K562 (cell line): ENCODE results near the gene SLC22A16.

ENCODE experiments used
- ADNP ChIP-seq: fragments of 200-800 bp; sonication (Bioruptor generic); IDR thresholded peaks from 2 replicates; pipeline ENCODE4 v1.6.1; 2016; ENCODE audit warnings: missing genetic modification characterization, missing compliant biosample characterization
- CBFB ChIP-seq: sonication (generic); formaldehyde crosslinking; IDR thresholded peaks from 2 replicates; pipeline ENCODE4 v1.4.0; 2020; ENCODE audit warnings: mild to moderate bottlenecking, missing genetic modification reagents
- ELF4 ChIP-seq: fragments of 450-650 bp; formaldehyde crosslinking; IDR thresholded peaks from 2 replicates; pipeline ENCODE4 v1.4.0; 2022; ENCODE audit warnings: missing genetic modification characterization
- EP300 ChIP-seq: IDR thresholded peaks from 2 replicates; pipeline ENCODE4 v1.6.1; 2012; ENCODE audit warnings: low read length, improper control_type of control experiment
- MAFF ChIP-seq: IDR thresholded peaks from 2 replicates; pipeline ENCODE4 v1.6.1; 2012; ENCODE audit warnings: low read length, improper control_type of control experiment
- SIN3B ChIP-seq: fragments of 450-650 bp; IDR thresholded peaks from 2 replicates; pipeline ENCODE4 v1.6.1; 2017; ENCODE audit warnings: low read depth, mild to moderate bottlenecking, moderate library complexity
- TCF3 ChIP-seq: sonication (generic); formaldehyde crosslinking; IDR thresholded peaks from 2 replicates; pipeline ENCODE4 v1.4.0; 2020; ENCODE audit warnings: mild to moderate bottlenecking, missing genetic modification reagents
- THRAP3 ChIP-seq: fragments of 450-650 bp; IDR thresholded peaks from 2 replicates; pipeline ENCODE4 v1.6.1; 2016; ENCODE audit warnings: mild to moderate bottlenecking, inconsistent platforms, borderline replicate concordance

DNA sequence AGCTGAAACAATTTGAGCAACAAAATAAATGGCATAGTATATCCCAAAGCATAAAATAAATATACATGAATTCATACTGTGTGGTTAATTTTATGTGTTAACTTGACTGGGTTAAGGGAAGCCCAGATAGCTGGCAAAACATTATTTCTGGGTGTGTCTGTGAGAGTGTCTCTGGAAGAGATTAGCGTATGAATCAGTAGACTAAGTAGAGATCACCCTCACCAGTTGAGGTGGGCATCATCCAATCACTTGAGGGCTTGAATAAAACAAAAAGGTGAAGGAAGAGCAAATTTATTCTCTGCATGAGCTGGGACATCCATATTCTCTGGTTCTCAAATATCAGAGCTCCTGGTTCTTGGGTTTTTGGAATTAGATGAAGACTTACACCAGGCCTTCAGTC is 17.9 kb downstream of the SLC22A16 start:
- TF ChIP-seq EP300 (no peak), CBFB (no peak), MAFF (no peak), SIN3B (no peak), THRAP3 (no peak), TCF3 (CRISPR knock-in tag) (no peak), ADNP (no peak), ELF4 (CRISPR knock-in tag) (no peak)
